K562 (cell line): ENCODE measurements around the gene SMC4. TPM values are rescaled to one million over a fixed set of nuclear protein-coding genes. Genes with fewer than 3 reads are reported as not detected.

Experiments used
- ATAC-seq: fragments of 200-7000 bp; cut with Tn5 transposase; 3 replicates; pipeline ENCODE4 v1.9.1; 2020; ENCODE audit warnings: moderate library complexity
- BruUV-seq: library from RNA; stranded (reverse); fragments of 400-500 nt; replicated peaks from 2 replicates; lab custom pipeline; 2021; lab: Mats Ljungman, UMichigan
- CTCF ChIA-PET: fragments of 300-600 bp; formaldehyde crosslinking; extraction: SDS; loops from one replicate; lab custom pipeline; 2021; ENCODE audit warnings: low intra/inter-chr PET ratio; lab: Yijun Ruan, JAX
- POLR2A ChIA-PET: fragments of 300-600, 350-650 bp; sonication (Branson Sonifier 250); formaldehyde crosslinking; extraction: SDS; loops from one replicate; lab custom pipeline; 2021; ENCODE audit warnings: antibody characterized with exemption, inconsistent platforms; lab: Yijun Ruan, JAX
- DNase-seq, 4 experiments: peaks; one replicate each; pipeline versions ENCODE4 v3.0.0 to v3.0.0-alpha.2; 2011 to 2018; ENCODE audit warnings: low spot score in 3 of 4, mixed read lengths in 3 of 4; ENCODE audit errors: extremely low read depth in 1 of 4
- FAIRE-seq: peaks from 2 replicates; lab custom pipeline; 2011; peaks lifted over from hg19 to GRCh38; lab: Jason Lieb, UNC
- H2AFZ ChIP-seq: 2 replicates; pipeline ENCODE4 v1.6.0; 2011; ENCODE audit warnings: low read depth, low read length, control low read depth, inconsistent platforms
- H3K27ac ChIP-seq: fragments of 200-600 bp; 3 replicates; pipeline ENCODE4 v1.8.0; 2011; ENCODE audit warnings: low read depth, mild to moderate bottlenecking, control low read depth, inconsistent platforms, low read length, moderate library complexity, mixed read lengths; ENCODE audit errors: extremely low read depth
- H3K27me3 ChIP-seq, 2 experiments: fragments of 300-600 bp in 1 of 2; 2 replicates in 1 of 2; 3 replicates in 1 of 2; pipeline versions ENCODE4 v1.6.0 to v1.8.0; 2011; ENCODE audit warnings: inconsistent platforms in 2 of 2, low read length in 2 of 2, mild to moderate bottlenecking in 1 of 2, mixed read lengths in 1 of 2, moderate library complexity in 1 of 2; ENCODE audit not compliant: control insufficient read depth in 2 of 2, insufficient read depth in 2 of 2
- H3K36me3 ChIP-seq: fragments of 300-600 bp; 3 replicates; pipeline ENCODE4 v1.8.0; 2011; ENCODE audit warnings: mild to moderate bottlenecking, low read length, inconsistent platforms; ENCODE audit not compliant: control insufficient read depth, insufficient read depth
- H3K4me1 ChIP-seq, 2 experiments: fragments of 200-600 bp in 1 of 2; replicated peaks in 1 of 2; 2 replicates in 1 of 2; 3 replicates in 1 of 2; pipeline versions ENCODE4 v1.5.1 to v1.8.0; 2011; ENCODE audit warnings: inconsistent platforms in 2 of 2, low read length in 2 of 2, mild to moderate bottlenecking in 1 of 2, mixed read lengths in 1 of 2, moderate library complexity in 1 of 2; ENCODE audit not compliant: control insufficient read depth in 2 of 2, insufficient read depth in 2 of 2
- H3K4me2 ChIP-seq: 2 replicates; pipeline ENCODE4 v1.6.1; 2011; ENCODE audit warnings: low read length, control low read depth, inconsistent platforms, mixed read lengths; ENCODE audit not compliant: insufficient read depth
- H3K4me3 ChIP-seq: fragments of 200-600 bp; sonication (generic), shearing (Covaris generic); 2 replicates; pipeline ENCODE4 v1.5.1; 2016; ENCODE audit warnings: control low read depth, inconsistent platforms
- H3K79me2 ChIP-seq: fragments of 200-600 bp; 3 replicates; pipeline ENCODE4 v1.8.0; 2011; ENCODE audit warnings: low read length, inconsistent platforms; ENCODE audit not compliant: control insufficient read depth, insufficient read depth
- H3K9ac ChIP-seq, 2 experiments: 2 replicates each; pipeline versions ENCODE4 v1.6.0 to v1.6.1; 2011; ENCODE audit warnings: low read depth in 2 of 2, low read length in 2 of 2, control low read depth in 1 of 2, inconsistent platforms in 1 of 2, mild to moderate bottlenecking in 1 of 2, mixed read lengths in 1 of 2; ENCODE audit not compliant: insufficient read depth in 1 of 2
- H3K9me1 ChIP-seq: one replicate; pipeline ENCODE4 v1.6.0; 2011; ENCODE audit warnings: inconsistent platforms, mild to moderate bottlenecking, low read length, moderate library complexity; ENCODE audit not compliant: control insufficient read depth, insufficient read depth
- H3K9me3 ChIP-seq: replicated peaks from 2 replicates; pipeline ENCODE4 v1.5.1; 2011; ENCODE audit warnings: low read depth, low read length, inconsistent platforms; ENCODE audit not compliant: control insufficient read depth, insufficient read depth
- H4K20me1 ChIP-seq: replicated peaks from 2 replicates; pipeline ENCODE4 v1.6.1; 2011; ENCODE audit warnings: low read length, inconsistent platforms, mixed read lengths; ENCODE audit not compliant: control insufficient read depth, insufficient read depth
- CCNT2 ChIP-seq: IDR thresholded peaks from 2 replicates; pipeline ENCODE4 v1.6.1; 2011; ENCODE audit warnings: borderline replicate concordance, low read depth, mild to moderate bottlenecking, moderate library complexity, mixed read lengths, low read length; ENCODE audit not compliant: insufficient read length; ENCODE audit errors: extremely low read depth
- FUS ChIP-seq: fragments of 200-400 bp; formaldehyde crosslinking; optimal IDR thresholded peaks from 2 replicates; pipeline ENCODE3; 2017; ENCODE audit warnings: low read depth, low read length
- GATAD2A ChIP-seq: fragments of 450-650 bp; IDR thresholded peaks from 2 replicates; pipeline ENCODE4 v1.6.1; 2017
- PML ChIP-seq: IDR thresholded peaks from 2 replicates; pipeline ENCODE4 v1.6.1; 2012; ENCODE audit warnings: low read length, inconsistent platforms
- POLR2H ChIP-seq: IDR thresholded peaks from 2 replicates; pipeline ENCODE4 v1.6.1; 2016; ENCODE audit warnings: missing genetic modification characterization, low read depth, mild to moderate bottlenecking, control low read depth, missing compliant biosample characterization, moderate library complexity
- POLR3A ChIP-seq: IDR thresholded peaks from 2 replicates; pipeline ENCODE4 v1.6.1; 2011; ENCODE audit warnings: borderline replicate concordance, mild to moderate bottlenecking, moderate library complexity; ENCODE audit not compliant: insufficient read length, insufficient read depth; ENCODE audit errors: extremely low read depth
- ZNF143 ChIP-seq: sonication (generic); formaldehyde crosslinking; IDR thresholded peaks from 2 replicates; pipeline ENCODE4 v1.9.0; 2022; ENCODE audit warnings: mild to moderate bottlenecking, missing genetic modification reagents
- ZNF561 ChIP-seq: fragments of 450-650 bp; formaldehyde crosslinking; conservative IDR thresholded peaks from 2 replicates; pipeline ENCODE4 v1.4.0; 2020; ENCODE audit warnings: mild to moderate bottlenecking, moderate library complexity
- ZNF77 ChIP-seq: fragments of 250-450 bp; sonication (Bioruptor Pico); IDR thresholded peaks from 2 replicates; pipeline ENCODE4 v1.5.0; 2020
- WGBS: fragments of 100-300 bp; shearing (Covaris generic); methylation state at CpG from one replicate; pipeline ENCODE4 v1.1.6; 2016; ENCODE audit warnings: low coverage, mixed read lengths; ENCODE audit not compliant: insufficient coverage; ENCODE audit errors: missing lambda C conversion rate; 5-methylcytosine and 5-hydroxymethylcytosine counted together
- in situ Hi-C: fragments of 300-500 bp; cut with MboI; formaldehyde crosslinking; loops from 4 replicates; pipeline ENCODE4 v1.15.0; 2018; ENCODE audit warnings: inconsistent platforms, mixed read lengths
- intact Hi-C: fragments of 100-400 bp; cut with micrococcal nuclease; formaldehyde crosslinking; loops from 2 replicates; pipeline ENCODE4 v1.14.2; 2022
- polyA plus RNA-seq, 8 experiments: library from polyadenylated mRNA; depleted of rRNA in 4 of 8; stranded (reverse) in 5 of 8; unstranded in 3 of 8; fragments of >200 nt; fragmentation: Nextera tagmentation in 2 of 8; fragmentation: Illumina TruSeq in 1 of 8; extraction: Ambion mirVana in 2 of 8; extraction: Trizol in 1 of 8; gene quantifications; 2 replicates each; pipeline versions ENCODE4 v1.2.1 to v1.2.3, GENCODE V29; 2011 to 2014; ENCODE audit warnings: inconsistent platforms in 1 of 8, missing spikeins in 1 of 8
- total RNA-seq, 7 experiments: library from RNA; depleted of rRNA in 6 of 7; stranded (reverse); fragments of >200 nt in 6 of 7; fragmentation: Illumina TruSeq in 2 of 7; extraction: Trizol in 2 of 7; gene quantifications; 2 replicates each; pipeline versions ENCODE4 v1.2.1 to v1.2.3, GENCODE V29; 2011 to 2021; ENCODE audit warnings: low replicate concordance in 1 of 7
- TF ChIP-seq, protein P1 (sequence below): fragments of 450-650 bp; IDR thresholded peaks from 2 replicates; pipeline ENCODE4 v1.6.1; 2016; ENCODE audit warnings: antibody characterized with exemption
- TF ChIP-seq, protein P2 (sequence below): fragments of 250-450 bp; sonication (Bioruptor Pico); IDR thresholded peaks from 2 replicates; pipeline ENCODE4 v1.6.1; 2021; ENCODE audit warnings: mild to moderate bottlenecking
- TF ChIP-seq, protein P3 (sequence below): fragments of 250-450 bp; sonication (Bioruptor Pico); IDR thresholded peaks from 2 replicates; pipeline ENCODE4 v1.4.0; 2020; ENCODE audit warnings: mild to moderate bottlenecking, moderate library complexity
- TF ChIP-seq, protein P4 (sequence below): fragments of 450-650 bp; IDR thresholded peaks from 2 replicates; pipeline ENCODE4 v1.6.1; 2017; ENCODE audit warnings: antibody characterized with exemption
- TF ChIP-seq, protein P5 (sequence below): fragments of 250-450 bp; sonication (Bioruptor Pico); IDR thresholded peaks from 2 replicates; pipeline ENCODE4 v1.9.0; 2021; ENCODE audit warnings: mild to moderate bottlenecking
- TF ChIP-seq, protein P6 (sequence below): fragments of 250-450 bp; sonication (Bioruptor Pico); IDR thresholded peaks from 2 replicates; pipeline ENCODE4 v1.8.0; 2021; ENCODE audit warnings: mild to moderate bottlenecking, moderate library complexity

SMC4 gene
- total and polyA plus RNA-seq, 9 of the 15 experiments (the other 6 are each of a cell fraction or from before 2014, with no cell fraction given): 87.9 to 347 (median 176) TPM

DNA sequence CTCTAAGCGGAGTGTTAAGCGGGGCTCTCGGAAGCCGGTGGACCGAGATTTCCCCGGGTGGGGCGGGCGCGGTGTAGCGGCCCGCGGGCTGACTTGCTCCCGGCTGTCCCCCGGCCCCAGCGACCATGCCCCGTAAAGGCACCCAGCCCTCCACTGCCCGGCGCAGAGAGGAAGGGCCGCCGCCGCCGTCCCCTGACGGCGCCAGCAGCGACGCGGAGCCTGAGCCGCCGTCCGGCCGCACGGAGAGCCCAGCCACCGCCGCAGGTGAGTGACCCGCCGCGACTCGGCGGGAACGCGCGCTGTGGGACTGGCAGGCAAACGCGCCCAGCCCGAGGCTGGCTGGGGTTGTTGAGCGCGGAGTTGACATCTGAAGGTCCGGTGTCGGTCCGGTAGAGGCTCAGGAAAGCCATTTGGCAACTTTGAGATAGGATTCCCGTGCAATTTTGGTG lies 1.3 kb downstream of the SMC4 start:
- Histone ChIP-seq H3K9ac (peak overlapping the region; percentile 98 to 100), H3K27ac (peak overlapping the region; percentile 99), H3K4me2 (peak overlapping the region; percentile 95), H3K9me3 (no peaks in the 10 kb centered on the region), H3K36me3 (peaks cover 49% of the 10 kb centered on the region), H2AFZ (no peak overlapping the region), H4K20me1 (peaks cover 30% of the 10 kb centered on the region), H3K4me3 (peak overlapping the region; percentile 71), H3K27me3 (no peaks in the 10 kb centered on the region), H3K79me2 (peaks cover 93% of the 10 kb centered on the region), H3K9me1 (no peaks in the 10 kb centered on the region), H3K4me1 (peaks cover 5% of the 10 kb centered on the region in 2 experiments; a peak in 4 of 5 replicates)
- BruUV-seq: no TSS peak
- DNase-seq: peak; percentile 11 to 39 (median 20)
- intact Hi-C loops (loop anchor here (1.0 to 5.0 kb wide), 3 partner anchors 49 to 173 kb away; partner anchors contain the start of genes C3orf80 and TRIM59), in situ Hi-C loops (no loop called here)
- ChIA-PET POLR2A (interaction anchor here (1.3 to 2.9 kb wide), 5 partner anchors 9 to 30 kb away, joined by 3 to 38 read pairs (median 6); no protein-coding TSS in a partner anchor), CTCF (no interaction called here)
- no peak for FAIRE-seq
- peak; percentile 37 for ATAC-seq
- WGBS: 0% methylated on average over 30 of the region's 51 CpGs
- TF ChIP-seq FUS (no peak), POLR3A (no peak), CCNT2 (peak; percentile 33), ZNF561 (no peak), ZNF77 (no peak), PML (no peak), ZNF143 (CRISPR knock-in tag) (peak; percentile 32; the same call in 1 of the 2 replicates), POLR2H (no peak), GATAD2A (no peak)
- TF ChIP-seq, protein P1, sequence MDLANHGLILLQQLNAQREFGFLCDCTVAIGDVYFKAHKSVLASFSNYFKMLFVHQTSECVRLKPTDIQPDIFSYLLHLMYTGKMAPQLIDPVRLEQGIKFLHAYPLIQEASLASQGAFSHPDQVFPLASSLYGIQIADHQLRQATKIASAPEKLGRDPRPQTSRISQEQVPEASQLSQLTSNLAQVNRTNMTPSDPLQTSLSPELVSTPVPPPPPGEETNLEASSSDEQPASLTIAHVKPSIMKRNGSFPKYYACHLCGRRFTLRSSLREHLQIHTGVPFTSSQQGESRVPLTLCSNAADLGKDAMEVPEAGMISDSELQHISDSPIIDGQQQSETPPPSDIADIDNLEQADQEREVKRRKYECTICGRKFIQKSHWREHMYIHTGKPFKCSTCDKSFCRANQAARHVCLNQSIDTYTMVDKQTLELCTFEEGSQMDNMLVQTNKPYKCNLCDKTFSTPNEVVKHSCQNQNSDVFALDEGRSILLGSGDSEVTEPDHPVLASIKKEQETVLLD: no peak
- TF ChIP-seq, protein P2, sequence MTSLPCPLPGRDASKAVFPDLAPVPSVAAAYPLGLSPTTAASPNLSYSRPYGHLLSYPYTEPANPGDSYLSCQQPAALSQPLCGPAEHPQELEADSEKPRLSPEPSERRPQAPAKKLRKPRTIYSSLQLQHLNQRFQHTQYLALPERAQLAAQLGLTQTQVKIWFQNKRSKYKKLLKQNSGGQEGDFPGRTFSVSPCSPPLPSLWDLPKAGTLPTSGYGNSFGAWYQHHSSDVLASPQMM (CRISPR knock-in tag): no peak
- TF ChIP-seq, protein P3, sequence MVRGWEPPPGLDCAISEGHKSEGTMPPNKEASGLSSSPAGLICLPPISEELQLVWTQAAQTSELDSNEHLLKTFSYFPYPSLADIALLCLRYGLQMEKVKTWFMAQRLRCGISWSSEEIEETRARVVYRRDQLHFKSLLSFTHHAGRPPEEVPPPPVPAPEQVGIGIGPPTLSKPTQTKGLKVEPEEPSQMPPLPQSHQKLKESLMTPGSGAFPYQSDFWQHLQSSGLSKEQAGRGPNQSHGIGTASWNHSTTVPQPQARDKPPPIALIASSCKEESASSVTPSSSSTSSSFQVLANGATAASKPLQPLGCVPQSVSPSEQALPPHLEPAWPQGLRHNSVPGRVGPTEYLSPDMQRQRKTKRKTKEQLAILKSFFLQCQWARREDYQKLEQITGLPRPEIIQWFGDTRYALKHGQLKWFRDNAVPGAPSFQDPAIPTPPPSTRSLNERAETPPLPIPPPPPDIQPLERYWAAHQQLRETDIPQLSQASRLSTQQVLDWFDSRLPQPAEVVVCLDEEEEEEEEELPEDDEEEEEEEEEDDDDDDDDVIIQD (CRISPR knock-in tag): no peak
- TF ChIP-seq, protein P4, sequence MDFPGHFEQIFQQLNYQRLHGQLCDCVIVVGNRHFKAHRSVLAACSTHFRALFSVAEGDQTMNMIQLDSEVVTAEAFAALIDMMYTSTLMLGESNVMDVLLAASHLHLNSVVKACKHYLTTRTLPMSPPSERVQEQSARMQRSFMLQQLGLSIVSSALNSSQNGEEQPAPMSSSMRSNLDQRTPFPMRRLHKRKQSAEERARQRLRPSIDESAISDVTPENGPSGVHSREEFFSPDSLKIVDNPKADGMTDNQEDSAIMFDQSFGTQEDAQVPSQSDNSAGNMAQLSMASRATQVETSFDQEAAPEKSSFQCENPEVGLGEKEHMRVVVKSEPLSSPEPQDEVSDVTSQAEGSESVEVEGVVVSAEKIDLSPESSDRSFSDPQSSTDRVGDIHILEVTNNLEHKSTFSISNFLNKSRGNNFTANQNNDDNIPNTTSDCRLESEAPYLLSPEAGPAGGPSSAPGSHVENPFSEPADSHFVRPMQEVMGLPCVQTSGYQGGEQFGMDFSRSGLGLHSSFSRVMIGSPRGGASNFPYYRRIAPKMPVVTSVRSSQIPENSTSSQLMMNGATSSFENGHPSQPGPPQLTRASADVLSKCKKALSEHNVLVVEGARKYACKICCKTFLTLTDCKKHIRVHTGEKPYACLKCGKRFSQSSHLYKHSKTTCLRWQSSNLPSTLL: no peak
- TF ChIP-seq, protein P5, sequence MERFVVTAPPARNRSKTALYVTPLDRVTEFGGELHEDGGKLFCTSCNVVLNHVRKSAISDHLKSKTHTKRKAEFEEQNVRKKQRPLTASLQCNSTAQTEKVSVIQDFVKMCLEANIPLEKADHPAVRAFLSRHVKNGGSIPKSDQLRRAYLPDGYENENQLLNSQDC (CRISPR knock-in tag): no peak
- TF ChIP-seq, protein P6, sequence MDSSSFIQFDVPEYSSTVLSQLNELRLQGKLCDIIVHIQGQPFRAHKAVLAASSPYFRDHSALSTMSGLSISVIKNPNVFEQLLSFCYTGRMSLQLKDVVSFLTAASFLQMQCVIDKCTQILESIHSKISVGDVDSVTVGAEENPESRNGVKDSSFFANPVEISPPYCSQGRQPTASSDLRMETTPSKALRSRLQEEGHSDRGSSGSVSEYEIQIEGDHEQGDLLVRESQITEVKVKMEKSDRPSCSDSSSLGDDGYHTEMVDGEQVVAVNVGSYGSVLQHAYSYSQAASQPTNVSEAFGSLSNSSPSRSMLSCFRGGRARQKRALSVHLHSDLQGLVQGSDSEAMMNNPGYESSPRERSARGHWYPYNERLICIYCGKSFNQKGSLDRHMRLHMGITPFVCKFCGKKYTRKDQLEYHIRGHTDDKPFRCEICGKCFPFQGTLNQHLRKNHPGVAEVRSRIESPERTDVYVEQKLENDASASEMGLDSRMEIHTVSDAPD: no peak
